ENCODE measurements around the gene CUEDC1. TPM values are rescaled to one million over a fixed set of nuclear protein-coding genes. Genes with fewer than 3 reads are reported as not detected.

The CUEDC1 gene
- total and polyA plus RNA-seq, 2 of the 13 experiments (the other 11 are each of a cell fraction or from before 2014, with no cell fraction given), result 7.4 to 12.9 TPM

- peak; percentile 56; the same call in 1 of the 2 replicates for TF ChIP-seq EED (CRISPR knock-in tag; IDR thresholded peaks at IDR 0.05)
- TF ChIP-seq HCFC1 (IDR thresholded peaks at IDR 0.05; ENCODE audit: low read depth, low read length), result no peak
- 0 out of 2 replicates have a peak, but pooled peaks have one; percentile 36 for TF ChIP-seq ZMYM3 (CRISPR knock-in tag; IDR thresholded peaks at IDR 0.05)
- TF ChIP-seq ISX (CRISPR knock-in tag; conservative IDR thresholded peaks at IDR 0.05), result peak; percentile 45; the same call in 1 of the 2 replicates
- TF ChIP-seq, protein P1, sequence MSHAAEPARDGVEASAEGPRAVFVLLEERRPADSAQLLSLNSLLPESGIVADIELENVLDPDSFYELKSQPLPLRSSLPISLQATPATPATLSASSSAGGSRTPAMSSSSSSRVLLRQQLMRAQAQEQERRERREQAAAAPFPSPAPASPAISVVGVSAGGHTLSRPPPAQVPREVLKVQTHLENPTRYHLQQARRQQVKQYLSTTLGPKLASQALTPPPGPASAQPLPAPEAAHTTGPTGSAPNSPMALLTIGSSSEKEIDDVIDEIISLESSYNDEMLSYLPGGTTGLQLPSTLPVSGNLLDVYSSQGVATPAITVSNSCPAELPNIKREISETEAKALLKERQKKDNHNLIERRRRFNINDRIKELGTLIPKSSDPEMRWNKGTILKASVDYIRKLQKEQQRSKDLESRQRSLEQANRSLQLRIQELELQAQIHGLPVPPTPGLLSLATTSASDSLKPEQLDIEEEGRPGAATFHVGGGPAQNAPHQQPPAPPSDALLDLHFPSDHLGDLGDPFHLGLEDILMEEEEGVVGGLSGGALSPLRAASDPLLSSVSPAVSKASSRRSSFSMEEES (CRISPR knock-in tag; IDR thresholded peaks at IDR 0.05), result peak; percentile 84
- TF ChIP-seq ZNF121 (CRISPR knock-in tag; IDR thresholded peaks at IDR 0.05), result peak; percentile 83
- TF ChIP-seq, protein P2, sequence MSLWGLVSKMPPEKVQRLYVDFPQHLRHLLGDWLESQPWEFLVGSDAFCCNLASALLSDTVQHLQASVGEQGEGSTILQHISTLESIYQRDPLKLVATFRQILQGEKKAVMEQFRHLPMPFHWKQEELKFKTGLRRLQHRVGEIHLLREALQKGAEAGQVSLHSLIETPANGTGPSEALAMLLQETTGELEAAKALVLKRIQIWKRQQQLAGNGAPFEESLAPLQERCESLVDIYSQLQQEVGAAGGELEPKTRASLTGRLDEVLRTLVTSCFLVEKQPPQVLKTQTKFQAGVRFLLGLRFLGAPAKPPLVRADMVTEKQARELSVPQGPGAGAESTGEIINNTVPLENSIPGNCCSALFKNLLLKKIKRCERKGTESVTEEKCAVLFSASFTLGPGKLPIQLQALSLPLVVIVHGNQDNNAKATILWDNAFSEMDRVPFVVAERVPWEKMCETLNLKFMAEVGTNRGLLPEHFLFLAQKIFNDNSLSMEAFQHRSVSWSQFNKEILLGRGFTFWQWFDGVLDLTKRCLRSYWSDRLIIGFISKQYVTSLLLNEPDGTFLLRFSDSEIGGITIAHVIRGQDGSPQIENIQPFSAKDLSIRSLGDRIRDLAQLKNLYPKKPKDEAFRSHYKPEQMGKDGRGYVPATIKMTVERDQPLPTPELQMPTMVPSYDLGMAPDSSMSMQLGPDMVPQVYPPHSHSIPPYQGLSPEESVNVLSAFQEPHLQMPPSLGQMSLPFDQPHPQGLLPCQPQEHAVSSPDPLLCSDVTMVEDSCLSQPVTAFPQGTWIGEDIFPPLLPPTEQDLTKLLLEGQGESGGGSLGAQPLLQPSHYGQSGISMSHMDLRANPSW (CRISPR knock-in tag; IDR thresholded peaks at IDR 0.05; ENCODE audit: borderline replicate concordance), result 0 out of 2 replicates have a peak, but pooled peaks have one; percentile 3
- TF ChIP-seq, protein P3, sequence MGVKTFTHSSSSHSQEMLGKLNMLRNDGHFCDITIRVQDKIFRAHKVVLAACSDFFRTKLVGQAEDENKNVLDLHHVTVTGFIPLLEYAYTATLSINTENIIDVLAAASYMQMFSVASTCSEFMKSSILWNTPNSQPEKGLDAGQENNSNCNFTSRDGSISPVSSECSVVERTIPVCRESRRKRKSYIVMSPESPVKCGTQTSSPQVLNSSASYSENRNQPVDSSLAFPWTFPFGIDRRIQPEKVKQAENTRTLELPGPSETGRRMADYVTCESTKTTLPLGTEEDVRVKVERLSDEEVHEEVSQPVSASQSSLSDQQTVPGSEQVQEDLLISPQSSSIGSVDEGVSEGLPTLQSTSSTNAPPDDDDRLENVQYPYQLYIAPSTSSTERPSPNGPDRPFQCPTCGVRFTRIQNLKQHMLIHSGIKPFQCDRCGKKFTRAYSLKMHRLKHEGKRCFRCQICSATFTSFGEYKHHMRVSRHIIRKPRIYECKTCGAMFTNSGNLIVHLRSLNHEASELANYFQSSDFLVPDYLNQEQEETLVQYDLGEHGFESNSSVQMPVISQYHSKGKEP (CRISPR knock-in tag; IDR thresholded peaks at IDR 0.05), result no peak
- peak; percentile 73; the same call in 1 of the 2 replicates for TF ChIP-seq ISL2 (CRISPR knock-in tag; IDR thresholded peaks at IDR 0.05)
- TF ChIP-seq CEBPG (CRISPR knock-in tag; IDR thresholded peaks at IDR 0.05), result peak; percentile 23; the same call in 1 of the 2 replicates
- TF ChIP-seq, protein P4, sequence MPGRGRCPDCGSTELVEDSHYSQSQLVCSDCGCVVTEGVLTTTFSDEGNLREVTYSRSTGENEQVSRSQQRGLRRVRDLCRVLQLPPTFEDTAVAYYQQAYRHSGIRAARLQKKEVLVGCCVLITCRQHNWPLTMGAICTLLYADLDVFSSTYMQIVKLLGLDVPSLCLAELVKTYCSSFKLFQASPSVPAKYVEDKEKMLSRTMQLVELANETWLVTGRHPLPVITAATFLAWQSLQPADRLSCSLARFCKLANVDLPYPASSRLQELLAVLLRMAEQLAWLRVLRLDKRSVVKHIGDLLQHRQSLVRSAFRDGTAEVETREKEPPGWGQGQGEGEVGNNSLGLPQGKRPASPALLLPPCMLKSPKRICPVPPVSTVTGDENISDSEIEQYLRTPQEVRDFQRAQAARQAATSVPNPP (CRISPR knock-in tag; IDR thresholded peaks at IDR 0.05), result no peak
- peak; percentile 86 for TF ChIP-seq HIC2 (CRISPR knock-in tag; IDR thresholded peaks at IDR 0.05; ENCODE audit: low read depth)
- TF ChIP-seq SMARCC2 (IDR thresholded peaks at IDR 0.05), result no peak
- TF ChIP-seq SPEN (CRISPR knock-in tag; IDR thresholded peaks at IDR 0.05; ENCODE audit: low read depth), result peak; percentile 69
- no peak for TF ChIP-seq FOXC1 (CRISPR knock-in tag; IDR thresholded peaks at IDR 0.05; ENCODE audit: borderline replicate concordance)
- TF ChIP-seq SCMH1 (CRISPR knock-in tag; IDR thresholded peaks at IDR 0.05; ENCODE audit: borderline replicate concordance), result no peak
- no peak for TF ChIP-seq ATF1 (CRISPR knock-in tag; IDR thresholded peaks at IDR 0.05)
- TF ChIP-seq SRSF9 (IDR thresholded peaks at IDR 0.05; ENCODE audit: borderline replicate concordance, insufficient read depth, low read depth, low read length, poor library complexity, severe bottlenecking), result no peak
- TF ChIP-seq HIVEP1 (CRISPR knock-in tag; IDR thresholded peaks at IDR 0.05), result no peak; the same call in 1 of the 2 replicates
- peak; percentile 84; the same call in 1 of the 2 replicates for TF ChIP-seq ZNF441 (CRISPR knock-in tag; IDR thresholded peaks at IDR 0.05; ENCODE audit: borderline replicate concordance)
Observed at GRCh38 chr17:57861790-57862693, 93.2 kb downstream of the CUEDC1 start (continued).

Measured in HepG2 (cell line).